Right lobe of liver (tissue), 6 donors: ENCODE measurements around the gene DLG2. TPM values are rescaled to one million over a fixed set of nuclear protein-coding genes. Genes with fewer than 3 reads are reported as not detected.
"Not testable (repeated sequence)": the region's sequence is repeated elsewhere in the genome, so short reads cannot be mapped to it uniquely, and the experiment has no call there.

Source experiments
- ATAC-seq, 4 donors: fragments of 200-7000 bp; cut with Tn5 transposase; one replicate each; pipeline ENCODE4 v1.9.1; 2020; ENCODE audit warnings: mild to moderate bottlenecking in 4 of 4, moderate library complexity in 4 of 4
- DNase-seq, 3 donors: peaks; one replicate each; pipeline ENCODE4 v3.0.0-alpha.2; 2020
- H3K27ac ChIP-seq, 3 donors: fragments of 200-600 bp; one replicate each; pipeline ENCODE4 v1.8.0; 2022
- H3K27me3 ChIP-seq, 2 donors: fragments of 200-600 bp; one replicate each; pipeline ENCODE4 v1.8.0; 2022
- H3K36me3 ChIP-seq, 4 donors: fragments of 200-600 bp; sonication (generic) in 1 of 4; one replicate each; pipeline versions ENCODE4 v1.5.1 to v1.8.0; 2017 to 2022; ENCODE audit warnings: control low read depth in 1 of 4
- H3K4me1 ChIP-seq, 4 donors: fragments of 200-600 bp; sonication (generic) in 1 of 4; one replicate each; pipeline versions ENCODE4 v1.5.1 to v1.8.0; 2017 to 2022; ENCODE audit warnings: control low read depth in 1 of 4
- H3K4me3 ChIP-seq, 3 donors: fragments of 200-600 bp; one replicate each; pipeline ENCODE4 v1.8.0; 2022
- H3K9me3 ChIP-seq, 4 donors: fragments of 200-600 bp; sonication (generic) in 1 of 4; one replicate each; pipeline versions ENCODE4 v1.5.1 to v1.8.0; 2017 to 2022; ENCODE audit warnings: control low read depth in 1 of 4
- CTCF ChIP-seq, 4 donors: fragments of 200-600 bp in 3 of 4; fragments of 450-650 bp in 1 of 4; IDR thresholded peaks; one replicate each; pipeline versions ENCODE4 v1.5.1 to v1.8.0; 2016 to 2022; ENCODE audit warnings: antibody characterized with exemption in 4 of 4, mild to moderate bottlenecking in 2 of 4
- POLR2A ChIP-seq: fragments of 450-650 bp; IDR thresholded peaks from one replicate; pipeline ENCODE4 v1.6.1; 2017; ENCODE audit warnings: antibody characterized with exemption, mild to moderate bottlenecking
- WGBS: methylation state at CpG from one replicate; pipeline ENCODE4 v1.1.6; 2018; ENCODE audit warnings: low coverage, low lambda C conversion rate; ENCODE audit not compliant: insufficient coverage; ENCODE audit errors: missing lambda C conversion rate; 5-methylcytosine and 5-hydroxymethylcytosine counted together
- intact Hi-C, 2 donors: fragments of 100-400 bp; cut with DNase I; formaldehyde crosslinking; loops; one replicate each; pipeline versions ENCODE4 v1.11.2 to v1.14.1; 2022
- total RNA-seq, 6 experiments: library from RNA; depleted of rRNA in 2 of 6; stranded (reverse); fragments of >200 nt in 2 of 6; fragmentation: NEBNext Ultra II Directional in 3 of 6; extraction: Animal tissue kit (Norgen Biotek cat#: 25700) in 3 of 6; gene quantifications; one replicate each; pipeline versions ENCODE4 v1.1.0 to v1.2.4, GENCODE V29; 2016 to 2023
- donor health status: DM: no; HTN: yes; CAD: no.
- donor health status: DM: no; HTN: no; CAD: no.
- donor health status: DM: no; HTN: no; CAD: no.
- donor health status: DM: no; HTN: yes; CAD: no.
- donor health status: DM: no; HTN: yes; CAD: no.

Gene DLG2
- total RNA-seq, 6 experiments from 2014 or later = 1.2 to 6.4 (median 2.5) TPM

GRCh38 chr11:84990141-84990540 is 637.0 kb downstream of the DLG2 start:
- no peak for TF ChIP-seq CTCF (IDR thresholded peaks at IDR 0.05)
- no peak for TF ChIP-seq POLR2A
- Histone ChIP-seq H3K36me3 (no peaks in the 10 kb centered on the region), H3K27me3 (no peaks in the 10 kb centered on the region), H3K4me3 (no peak overlapping the region), H3K4me1 (no peaks in the 10 kb centered on the region), H3K27ac (no peak overlapping the region), H3K9me3 (no peaks in the 10 kb centered on the region)
- DNase-seq (no peak), ATAC-seq (no peak)
- 52% methylated on average over 3 of the region's 3 CpGs for WGBS
- intact Hi-C loops = no loop called here

- H3K27me3 ChIP-seq, H3K4me3 ChIP-seq, H3K9me3 ChIP-seq, H3K4me1 ChIP-seq, DNase-seq, H3K36me3 ChIP-seq, ATAC-seq, intact Hi-C loops, H3K27ac ChIP-seq: not testable (repeated sequence)
- 35% methylated on average over 3 of the region's 3 CpGs for WGBS
These were observed 639.4 kb downstream of the DLG2 start for GRCh38 chr11:84987686-84988187.

GRCh38 chr11:84981301-84981700 is 645.8 kb downstream of the DLG2 start:
- TF ChIP-seq CTCF (IDR thresholded peaks at IDR 0.05) (no peak), POLR2A (no peak)
- H3K4me1 ChIP-seq = no peaks in the 10 kb centered on the region
- ATAC-seq (no peak), DNase-seq (no peak)
- H3K4me3 ChIP-seq = no peak overlapping the region
- intact Hi-C loops = no loop called here
- 64% methylated on average over 1 of the region's 3 CpGs for WGBS
- no peaks in the 10 kb centered on the region for H3K36me3 ChIP-seq
- H3K27me3 ChIP-seq = no peaks in the 10 kb centered on the region
- no peak overlapping the region for H3K27ac ChIP-seq
- H3K9me3 ChIP-seq = no peaks in the 10 kb centered on the region

GRCh38 chr11:84969103-84969502 is 658.0 kb downstream of the DLG2 start:
- Histone ChIP-seq H3K9me3 (no peaks in the 10 kb centered on the region), H3K36me3 (no peaks in the 10 kb centered on the region), H3K27ac (no peak overlapping the region), H3K4me1 (no peaks in the 10 kb centered on the region), H3K27me3 (no peaks in the 10 kb centered on the region), H3K4me3 (no peak overlapping the region)
- TF ChIP-seq CTCF (IDR thresholded peaks at IDR 0.05) (no peak), POLR2A (no peak)
- intact Hi-C loops = no loop called here
- DNase-seq (no peak), ATAC-seq (no peak)
- WGBS = 54% methylated on average over 2 of the region's 2 CpGs

DNA sequence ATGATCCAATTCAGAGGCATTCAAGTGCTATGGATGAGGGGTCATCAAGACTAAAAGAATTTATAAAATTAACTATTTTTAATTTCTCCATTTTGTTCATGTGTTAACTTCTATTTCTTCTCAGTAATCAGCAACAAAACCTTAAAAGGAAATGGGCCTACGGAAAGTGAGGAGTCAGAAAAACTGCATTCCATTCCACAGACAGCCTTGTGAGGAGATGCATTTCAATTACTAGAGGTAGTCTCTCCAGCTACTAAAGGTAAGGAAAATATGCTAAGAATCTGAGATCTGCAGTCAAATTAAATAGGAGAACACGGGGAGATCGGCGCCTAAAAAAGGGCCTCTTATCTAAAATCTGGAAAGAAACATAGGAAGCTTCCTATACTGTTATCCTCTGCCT is 661.7 kb downstream of the DLG2 start:
- no peaks in the 10 kb centered on the region for H3K27me3 ChIP-seq
- no peak overlapping the region for H3K4me3 ChIP-seq
- H3K4me1 ChIP-seq = no peaks in the 10 kb centered on the region
- ATAC-seq (no peak), DNase-seq (no peak)
- H3K27ac ChIP-seq = no peak overlapping the region
- 55% methylated on average over 4 of the region's 4 CpGs for WGBS
- no peak for TF ChIP-seq CTCF (IDR thresholded peaks at IDR 0.05)
- no peak for TF ChIP-seq POLR2A
- intact Hi-C loops = no loop called here
- H3K36me3 ChIP-seq = no peaks in the 10 kb centered on the region
- no peaks in the 10 kb centered on the region for H3K9me3 ChIP-seq
